HG03521 (cell line): ENCODE measurements around the gene EML1.

Experiments
- ATAC-seq: cut with Tn5 transposase; IDR thresholded peaks from one replicate; pipeline ENCODE4 v1.9.1; 2021; ENCODE audit warnings: mild to moderate bottlenecking, moderate library complexity; ENCODE audit not compliant: unreplicated experiment

The EML1 gene

DNA sequence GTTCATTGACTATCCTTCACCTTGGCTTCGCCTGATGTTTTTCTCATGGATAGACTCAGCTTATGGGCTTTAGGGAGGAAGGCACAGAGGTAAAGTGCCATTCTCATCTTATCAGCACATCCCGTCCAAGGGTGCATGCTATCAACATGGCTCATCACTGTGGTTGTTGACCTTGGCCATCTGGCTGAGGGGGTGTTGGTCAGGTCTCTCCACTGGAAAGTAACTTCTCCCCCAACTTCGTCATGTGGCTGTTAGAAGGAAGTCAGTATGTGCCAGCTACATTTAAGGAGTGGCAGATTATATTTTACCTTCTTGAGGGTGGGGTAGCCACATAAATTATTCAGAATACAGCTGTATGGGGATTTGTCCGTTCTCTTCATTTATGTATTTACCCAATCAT is 68.9 kb downstream of the EML1 start:
- ATAC-seq, result no peak

GRCh38 chr14:99863059-99863458 is 69.8 kb downstream of the EML1 start:
- ATAC-seq, result no peak

- ATAC-seq, result no peak
These were observed 72.2 kb downstream of the EML1 start for GRCh38 chr14:99865408-99865807.

DNA sequence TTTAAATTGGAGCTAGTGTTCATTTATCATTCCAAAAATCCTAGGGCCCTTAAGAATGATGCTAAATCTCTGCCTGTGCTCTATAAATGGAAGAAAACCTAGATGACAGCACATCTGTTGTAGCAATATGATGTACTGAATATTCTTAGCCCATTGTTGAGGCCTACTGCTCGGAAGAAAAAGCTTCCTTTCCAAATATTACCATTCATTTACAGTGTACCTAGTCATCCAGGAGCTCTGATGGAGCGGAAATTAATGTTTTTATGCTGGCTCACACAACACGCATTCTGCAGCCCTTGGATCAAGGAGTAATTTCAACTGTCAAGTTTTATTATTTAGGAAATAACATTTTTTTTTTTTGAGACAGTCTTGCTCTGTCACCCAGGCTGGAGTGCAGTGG is 77.4 kb downstream of the EML1 start:
- ATAC-seq, result no peak

GRCh38 chr14:99871771-99872170 is 78.6 kb downstream of the EML1 start:
- no peak for ATAC-seq

DNA sequence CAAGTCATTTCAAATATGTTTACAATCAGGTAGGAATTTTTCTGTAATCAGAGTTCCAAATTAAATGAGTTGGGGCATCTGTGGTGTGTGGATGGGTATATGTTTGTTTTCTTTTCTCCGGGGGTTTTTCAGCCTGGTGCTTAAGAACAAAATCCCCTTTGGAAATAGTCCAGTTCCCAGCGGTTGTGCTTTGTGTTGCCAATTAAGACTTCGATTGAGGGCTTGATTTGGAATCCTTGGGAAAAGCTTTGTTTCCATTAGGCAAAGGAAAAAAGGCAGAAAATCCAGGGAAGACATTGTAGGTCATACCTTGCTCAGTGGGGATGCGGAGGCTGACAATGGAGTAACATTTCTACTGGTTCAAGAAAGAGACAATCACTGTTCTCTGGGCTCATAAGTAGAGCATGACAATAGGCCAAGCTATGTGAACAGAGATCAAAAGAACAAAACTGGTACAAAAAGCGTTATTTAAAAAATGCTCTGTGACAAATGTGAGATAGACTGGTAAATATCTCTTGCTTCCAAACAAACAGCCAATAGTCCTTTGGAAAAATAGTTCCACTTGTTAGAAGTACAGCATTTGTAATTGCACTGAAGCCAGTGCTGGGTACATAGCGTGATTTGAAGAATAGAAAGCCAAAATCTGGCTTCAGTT is 79.7 kb downstream of the EML1 start:
- no peak for ATAC-seq

- no peak for ATAC-seq
These were observed 80.4 kb downstream of the EML1 start for GRCh38 chr14:99873653-99874052.

- no peak for ATAC-seq
These were observed 81.1 kb downstream of the EML1 start for GRCh38 chr14:99874306-99874705.

GRCh38 chr14:99875421-99875820 is 82.2 kb downstream of the EML1 start:
- no peak for ATAC-seq

DNA sequence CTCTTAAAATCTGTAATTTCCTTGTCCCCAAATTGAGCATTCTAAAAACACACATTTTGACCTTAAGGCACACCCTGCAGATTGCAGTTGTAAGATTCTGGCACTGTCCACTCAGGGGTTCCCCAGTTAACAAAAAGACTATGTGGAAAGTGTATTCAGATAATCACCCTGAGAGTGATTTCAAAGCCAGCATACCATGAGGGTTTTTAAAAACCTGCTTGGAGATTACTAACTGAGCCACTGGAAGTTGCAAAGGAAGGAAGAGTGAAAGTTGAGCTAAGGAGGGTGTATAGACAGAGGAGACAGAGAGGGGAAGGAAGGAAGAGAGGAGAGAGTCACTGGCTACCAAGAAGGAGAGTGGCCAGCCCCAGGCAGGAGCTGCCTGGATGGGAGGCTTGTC is 82.6 kb downstream of the EML1 start:
- no peak for ATAC-seq

- no peak for ATAC-seq
These were observed 83.2 kb downstream of the EML1 start for GRCh38 chr14:99876406-99876805.

GRCh38 chr14:99878563-99878962 is 85.3 kb downstream of the EML1 start:
- ATAC-seq, result no peak

- no peak for ATAC-seq
These were observed 86.4 kb downstream of the EML1 start for GRCh38 chr14:99879401-99880295.

DNA sequence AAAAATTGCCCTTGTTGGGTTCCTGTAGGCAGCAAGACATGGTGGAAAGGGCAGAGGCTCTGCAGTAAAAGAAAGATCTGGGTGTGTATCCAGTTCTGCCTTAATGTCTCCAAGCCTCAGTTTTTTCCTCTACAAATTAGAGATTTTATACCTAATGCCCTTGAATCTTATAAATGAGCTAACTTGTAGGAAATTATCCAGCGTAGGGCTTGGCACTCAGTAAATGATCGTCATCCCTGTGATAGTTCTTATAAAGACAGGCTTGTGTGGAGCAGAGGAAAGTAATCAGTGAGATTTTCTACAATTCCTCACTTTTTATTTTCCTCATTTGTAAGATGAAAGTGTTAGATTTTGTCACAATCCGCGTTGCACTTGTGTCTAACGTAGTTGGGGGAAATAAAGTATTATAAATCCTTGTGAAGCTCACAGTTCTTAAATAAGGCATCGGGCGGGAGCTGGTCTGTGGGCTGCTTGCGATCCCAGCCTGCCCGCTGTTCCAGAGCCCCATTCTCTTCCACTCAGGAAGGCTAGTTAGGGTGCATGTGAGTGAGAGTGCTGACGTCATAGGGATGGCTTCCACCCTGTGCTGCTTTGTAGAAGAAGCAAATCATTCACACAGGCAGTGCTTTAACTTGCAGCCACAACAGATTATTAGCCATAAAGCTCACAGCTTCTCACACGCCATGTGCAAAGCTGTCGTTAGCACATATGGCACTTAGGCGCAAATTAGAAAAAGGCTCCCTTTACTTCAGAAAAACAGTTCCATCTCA is 87.6 kb downstream of the EML1 start:
- no peak for ATAC-seq

DNA sequence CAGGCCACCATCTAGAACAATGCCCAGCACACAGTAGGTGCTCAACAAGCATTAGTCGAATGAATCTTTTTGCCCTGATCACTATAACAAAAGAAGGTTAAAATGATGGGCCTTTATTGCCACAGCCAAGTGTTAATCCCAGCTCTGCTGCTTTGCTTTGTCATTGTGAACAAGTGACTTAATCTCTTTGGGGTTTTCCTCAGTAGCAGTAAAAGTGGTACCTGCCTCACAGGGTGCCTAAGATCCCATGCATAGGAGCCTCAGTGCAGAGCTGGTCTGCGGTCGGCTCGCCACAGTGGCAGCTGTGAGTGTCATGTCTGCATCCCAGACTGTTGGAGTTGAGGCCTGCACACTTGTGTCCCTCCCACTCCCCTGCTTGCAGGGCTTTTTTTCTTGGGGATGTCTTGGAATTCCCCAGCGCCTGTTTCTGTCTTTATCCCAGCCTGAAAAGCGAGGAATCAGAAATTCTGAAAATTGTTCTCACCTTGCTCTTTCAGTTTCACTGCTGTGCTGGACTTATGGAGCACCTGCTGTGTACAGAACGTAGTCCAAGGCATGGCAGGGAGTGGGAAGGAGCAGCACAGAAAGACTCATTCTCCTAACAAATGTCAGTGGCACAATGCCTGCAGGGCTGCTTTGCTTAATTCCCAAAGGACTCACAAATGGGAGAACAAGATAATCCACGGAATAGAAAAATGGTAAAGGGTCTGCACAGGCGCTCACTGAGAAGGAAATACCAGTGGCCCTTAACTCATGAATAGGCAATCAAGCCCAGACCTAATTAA is 90.8 kb downstream of the EML1 start:
- no peak for ATAC-seq

DNA sequence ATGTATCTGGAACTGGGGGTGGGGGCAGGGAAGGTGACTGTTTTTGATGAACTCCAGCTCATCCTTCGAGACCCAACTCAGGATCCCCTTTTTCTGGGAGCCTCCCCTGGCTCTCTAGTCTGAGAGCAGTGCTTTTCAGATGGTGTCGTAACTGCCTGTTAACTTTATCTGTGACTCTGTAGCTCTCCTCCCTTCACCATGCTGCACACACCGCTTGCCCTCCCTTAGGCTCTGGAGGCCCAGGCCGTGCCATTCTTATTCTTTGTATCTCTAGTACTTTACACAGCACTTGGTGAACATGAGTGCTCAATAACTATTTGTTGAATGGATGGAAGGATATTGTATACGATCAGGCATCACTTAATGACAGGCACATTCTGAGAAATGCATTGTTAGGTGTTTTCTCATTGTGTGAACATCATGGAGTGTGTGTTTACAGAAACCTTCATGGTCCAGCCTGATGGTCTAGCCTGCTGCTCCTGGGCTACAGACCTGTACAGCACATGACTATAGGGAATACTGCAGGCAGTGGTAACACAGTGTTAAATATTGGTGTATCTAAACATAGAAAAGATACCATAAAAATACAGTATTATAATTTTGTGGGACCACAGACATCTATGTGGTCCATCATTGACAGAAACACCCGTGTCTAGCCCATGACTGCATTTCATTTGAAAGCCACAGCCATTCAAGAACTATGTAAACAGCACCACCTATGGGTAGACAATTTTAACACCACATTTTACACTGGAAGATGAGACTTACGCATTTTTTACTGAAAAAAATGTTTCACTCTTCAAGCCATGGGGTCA is 91.8 kb downstream of the EML1 start:
- ATAC-seq, result no peak

DNA sequence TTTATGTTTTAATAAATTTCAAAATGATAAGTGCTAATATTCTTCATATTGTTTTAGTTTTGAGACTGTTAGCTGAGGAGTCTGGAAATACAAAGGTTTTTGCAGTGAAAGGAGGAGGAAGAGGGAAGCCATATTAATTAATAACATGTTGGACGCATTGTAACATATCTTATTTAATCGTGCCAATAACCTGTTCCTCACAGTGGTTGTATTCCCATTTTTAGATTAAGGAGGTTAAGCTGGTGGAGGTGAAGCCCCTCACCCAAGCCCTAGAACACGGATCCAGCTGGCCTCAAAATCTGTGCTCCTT is 92.4 kb downstream of the EML1 start:
- no peak for ATAC-seq

- no peak for ATAC-seq
These were observed 94.2 kb downstream of the EML1 start for GRCh38 chr14:99887407-99887806.

GRCh38 chr14:99888149-99888548 is 94.9 kb downstream of the EML1 start:
- ATAC-seq, result no peak

DNA sequence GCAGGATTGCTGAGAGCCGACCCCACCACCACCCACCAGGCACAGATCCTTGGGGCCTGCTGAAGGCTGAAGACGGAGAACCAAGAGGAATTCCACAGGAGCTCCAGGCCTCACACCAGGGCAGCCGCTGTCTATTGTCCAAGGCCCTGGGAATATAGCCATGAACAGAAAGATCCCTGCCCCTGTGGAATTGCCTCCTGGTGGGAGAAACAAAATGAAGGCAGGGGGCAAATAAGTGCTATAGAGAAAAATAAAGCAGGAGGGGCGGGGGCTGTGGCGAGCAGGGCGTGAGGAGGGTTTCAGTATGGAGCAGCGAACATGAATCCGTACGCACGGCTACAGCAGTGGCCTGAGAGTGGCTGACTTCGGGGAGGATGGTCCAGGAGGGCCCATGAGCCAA is 96.1 kb downstream of the EML1 start:
- ATAC-seq, result no peak
